Activated CD4-positive, CD25-positive, alpha-beta regulatory T cell treated with anti-CD3 and anti-CD28 coated beads, Interleukin-2, amount 50 U/mL, for 72 hours (primary cell): ENCODE data around the gene SLC24A1.

Experiments used
- DNase-seq: peaks from one replicate; pipeline ENCODE4 v3.0.0; 2021

SLC24A1 gene

DNA sequence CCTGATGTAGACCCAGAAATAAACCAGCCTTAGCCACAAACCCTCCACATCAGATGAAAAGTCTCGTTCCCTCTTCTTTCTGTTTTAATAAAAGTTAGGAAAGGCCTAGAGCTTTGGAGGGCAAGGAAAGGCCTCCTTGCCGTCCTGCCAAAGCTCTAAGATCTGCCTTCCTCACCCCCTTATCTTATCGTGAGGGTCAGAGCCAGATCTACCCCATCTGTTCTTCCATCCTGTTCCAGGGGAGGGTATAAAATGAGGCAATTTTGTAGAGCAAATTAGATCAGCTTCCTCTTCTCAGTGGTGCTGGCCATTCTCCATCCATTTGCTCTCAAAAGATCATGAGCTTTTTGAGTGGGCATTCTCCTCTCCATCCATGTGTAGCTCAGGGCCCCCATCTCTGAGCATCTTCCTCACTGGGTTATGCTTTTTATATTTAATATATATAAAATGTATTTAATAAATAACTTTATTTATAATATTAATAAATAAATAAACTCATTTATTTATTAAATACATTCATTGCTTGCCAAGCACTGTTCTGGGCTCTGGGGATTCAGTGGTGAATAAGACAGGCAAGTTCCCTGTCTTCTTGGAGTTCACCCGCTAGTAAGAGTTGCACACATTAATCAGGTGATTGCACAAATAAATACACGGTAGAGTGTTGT lies 2.0 kb upstream of the SLC24A1 start:
- DNase-seq, result no peak

GRCh38 chr15:65620833-65621232 lies 905 bp upstream of the SLC24A1 start:
- DNase-seq, result no peak

GRCh38 chr15:65623103-65623502 lies 1.4 kb downstream of the SLC24A1 start:
- DNase-seq, result no peak

DNA sequence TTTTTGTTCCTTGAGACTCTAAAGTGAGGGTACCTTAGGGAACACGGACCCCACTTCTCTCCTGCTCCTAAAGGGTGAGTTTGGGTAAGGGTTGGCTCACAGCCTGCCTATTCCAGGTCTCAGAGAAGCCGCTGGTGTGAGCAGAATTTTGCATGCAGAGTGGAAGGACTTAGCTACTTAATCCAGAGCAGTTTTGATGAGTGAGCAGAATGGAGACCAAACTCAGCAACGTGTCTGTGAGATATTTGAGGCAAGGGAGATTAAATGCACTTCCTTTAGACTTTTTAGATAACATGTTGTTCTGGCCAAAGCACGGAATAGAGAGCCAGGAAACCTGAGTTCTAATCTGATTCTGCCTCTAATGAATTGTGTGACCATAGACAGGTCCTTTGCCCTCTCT lies 5.1 kb downstream of the SLC24A1 start:
- no peak for DNase-seq

- no peak for DNase-seq
Measured at GRCh38 chr15:65629548-65629947, 7.8 kb downstream of the SLC24A1 start.

DNA sequence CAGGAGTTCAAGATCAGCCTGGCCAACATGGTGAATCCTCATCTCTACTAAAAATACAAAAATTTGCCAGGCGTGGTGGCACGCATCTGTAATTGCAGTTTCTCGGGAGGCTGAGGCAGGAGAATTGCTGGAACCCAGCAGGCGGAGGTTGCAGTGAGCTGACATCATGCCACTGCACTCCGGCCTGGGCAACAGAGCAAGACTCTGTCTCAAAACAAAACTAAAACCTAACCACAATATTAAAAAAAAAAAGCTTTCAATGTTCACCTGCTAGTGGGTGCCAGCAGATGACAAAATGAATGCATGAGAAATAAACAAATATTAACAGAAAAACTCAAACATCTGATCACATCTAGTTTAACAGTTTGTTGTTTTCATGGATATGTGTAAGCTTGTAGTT lies 9.0 kb downstream of the SLC24A1 start:
- DNase-seq, result no peak

DNA sequence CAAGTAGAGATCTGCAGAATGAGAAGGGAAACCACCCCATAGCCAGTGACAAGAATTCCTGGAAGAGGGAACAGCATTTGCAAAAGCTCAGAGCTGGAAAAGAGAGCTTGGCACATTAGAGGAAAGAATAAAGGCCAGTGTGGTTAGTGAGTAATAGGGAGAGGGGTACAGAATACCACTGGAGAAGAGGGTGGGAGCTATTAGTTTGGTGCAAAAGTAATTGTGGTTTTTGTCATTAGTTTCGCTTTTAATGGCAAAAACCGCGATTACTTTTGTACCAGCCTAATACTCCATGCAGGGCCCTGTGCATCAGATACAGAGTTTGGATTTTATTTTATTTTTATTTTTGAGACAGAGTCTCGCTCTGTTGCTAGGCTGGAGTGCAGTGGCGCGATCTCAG lies 9.8 kb downstream of the SLC24A1 start:
- no peak for DNase-seq

GRCh38 chr15:65632780-65633375 lies 11.1 kb downstream of the SLC24A1 start:
- no peak for DNase-seq

- no peak for DNase-seq
Measured at GRCh38 chr15:65633752-65634151, 12.0 kb downstream of the SLC24A1 start.

- DNase-seq, result no peak
Measured at GRCh38 chr15:65634356-65634755, 12.6 kb downstream of the SLC24A1 start.

GRCh38 chr15:65638109-65638508 lies 16.4 kb downstream of the SLC24A1 start:
- DNase-seq, result no peak

DNA sequence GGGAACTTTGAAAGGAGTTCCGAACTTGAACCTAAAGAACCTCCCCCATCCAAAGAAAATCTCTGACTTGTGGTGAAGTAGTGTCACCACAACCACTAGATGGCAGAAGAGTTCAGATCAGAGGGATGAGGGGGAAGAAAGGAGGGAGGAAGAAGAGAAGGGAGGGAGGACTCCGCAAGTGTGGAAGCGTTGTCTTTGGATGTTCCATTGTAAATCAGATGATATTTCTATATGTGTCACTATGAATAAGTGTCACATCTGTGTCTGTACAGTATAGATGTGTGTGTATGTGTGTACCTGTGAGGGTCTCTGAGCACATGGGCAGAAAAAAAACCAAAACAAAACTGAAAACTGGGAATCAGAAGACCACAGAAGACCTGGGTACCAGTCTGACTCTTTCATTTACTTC lies 16.9 kb downstream of the SLC24A1 start:
- no peak for DNase-seq

- DNase-seq, result no peak
Measured at GRCh38 chr15:65639509-65639908, 17.8 kb downstream of the SLC24A1 start.

- no peak for DNase-seq
Measured at GRCh38 chr15:65641768-65642475, 20.2 kb downstream of the SLC24A1 start.

GRCh38 chr15:65642594-65642993 lies 20.9 kb downstream of the SLC24A1 start:
- DNase-seq, result no peak

DNA sequence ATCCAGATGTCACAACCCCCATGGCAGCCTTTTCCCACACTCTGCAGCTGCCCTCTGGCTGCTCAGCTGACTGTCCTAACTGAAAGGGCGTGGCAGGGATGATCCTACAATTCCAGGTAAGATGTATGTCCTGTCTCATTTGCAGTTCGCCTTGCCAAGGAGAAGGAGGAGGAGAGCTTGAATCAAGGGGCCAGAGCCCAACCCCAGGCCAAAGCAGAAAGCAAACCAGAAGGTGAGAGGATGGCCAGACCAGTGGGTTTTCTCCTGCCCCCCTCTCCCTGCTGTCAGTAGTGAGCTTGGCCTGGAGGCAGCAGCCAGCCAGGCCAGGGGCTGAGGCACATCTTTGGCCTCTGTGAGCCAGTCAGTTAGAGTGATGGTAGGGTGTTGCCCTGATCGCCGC lies 22.5 kb downstream of the SLC24A1 start:
- DNase-seq, result no peak

- no peak for DNase-seq
Measured at GRCh38 chr15:65645392-65645791, 23.7 kb downstream of the SLC24A1 start.

DNA sequence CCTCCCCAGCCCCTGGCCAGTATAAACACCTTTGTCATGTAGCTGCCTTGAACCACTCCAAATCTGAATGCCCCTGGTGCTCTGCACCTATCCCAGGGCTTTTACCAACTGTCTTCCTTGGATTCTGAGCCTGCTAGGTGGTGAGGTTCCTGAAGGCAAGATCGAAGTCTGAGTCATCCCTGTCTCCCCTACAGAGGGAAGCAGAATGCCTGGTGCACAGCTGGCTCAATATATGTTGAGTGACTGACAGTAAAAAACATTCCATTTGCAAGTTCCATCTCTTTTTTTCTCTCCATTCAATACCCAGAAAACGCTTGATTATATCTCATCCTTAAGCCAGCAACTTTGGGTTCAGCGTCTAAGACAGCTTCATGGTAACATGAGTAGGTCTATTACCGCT lies 24.7 kb downstream of the SLC24A1 start:
- DNase-seq, result no peak

DNA sequence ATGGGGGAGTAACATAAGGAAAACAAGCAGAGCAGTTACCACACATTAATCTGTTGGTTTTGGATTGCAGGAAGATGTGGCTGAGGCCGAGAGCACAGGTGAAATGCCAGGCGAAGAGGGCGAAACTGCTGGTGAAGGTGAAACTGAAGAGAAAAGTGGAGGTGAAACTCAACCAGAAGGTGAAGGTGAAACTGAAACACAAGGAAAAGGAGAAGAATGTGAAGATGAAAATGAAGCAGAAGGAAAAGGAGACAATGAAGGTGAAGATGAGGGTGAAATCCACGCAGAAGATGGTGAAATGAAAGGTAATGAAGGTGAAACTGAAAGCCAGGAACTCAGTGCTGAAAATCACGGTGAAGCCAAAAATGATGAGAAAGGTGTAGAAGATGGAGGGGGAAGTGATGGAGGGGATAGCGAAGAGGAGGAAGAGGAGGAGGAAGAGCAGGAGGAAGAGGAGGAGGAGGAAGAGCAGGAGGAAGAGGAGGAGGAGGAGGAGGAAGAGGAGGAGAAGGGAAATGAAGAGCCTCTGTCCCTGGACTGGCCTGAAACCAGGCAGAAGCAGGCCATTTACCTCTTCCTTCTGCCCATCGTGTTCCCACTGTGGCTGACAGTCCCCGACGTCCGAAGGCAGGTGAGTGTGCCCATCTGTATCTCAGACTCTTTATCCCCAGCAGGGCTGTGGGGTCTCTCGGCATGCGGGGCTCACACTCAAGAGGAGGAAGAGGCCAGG lies 28.7 kb downstream of the SLC24A1 start:
- no peak for DNase-seq

DNA sequence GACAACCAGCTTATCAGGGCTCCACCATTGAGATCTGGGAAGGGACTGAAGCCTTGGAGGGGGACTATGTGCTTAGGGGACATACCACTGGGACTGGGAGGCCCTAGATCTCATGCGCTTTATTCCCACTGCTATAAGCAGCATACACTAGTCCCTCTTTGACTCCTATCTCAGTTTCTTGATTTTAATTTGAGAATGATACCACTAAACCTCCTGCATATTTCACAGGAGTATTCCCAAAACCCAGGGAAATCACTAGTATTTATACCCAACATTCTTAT lies 29.2 kb downstream of the SLC24A1 start:
- no peak for DNase-seq

DNA sequence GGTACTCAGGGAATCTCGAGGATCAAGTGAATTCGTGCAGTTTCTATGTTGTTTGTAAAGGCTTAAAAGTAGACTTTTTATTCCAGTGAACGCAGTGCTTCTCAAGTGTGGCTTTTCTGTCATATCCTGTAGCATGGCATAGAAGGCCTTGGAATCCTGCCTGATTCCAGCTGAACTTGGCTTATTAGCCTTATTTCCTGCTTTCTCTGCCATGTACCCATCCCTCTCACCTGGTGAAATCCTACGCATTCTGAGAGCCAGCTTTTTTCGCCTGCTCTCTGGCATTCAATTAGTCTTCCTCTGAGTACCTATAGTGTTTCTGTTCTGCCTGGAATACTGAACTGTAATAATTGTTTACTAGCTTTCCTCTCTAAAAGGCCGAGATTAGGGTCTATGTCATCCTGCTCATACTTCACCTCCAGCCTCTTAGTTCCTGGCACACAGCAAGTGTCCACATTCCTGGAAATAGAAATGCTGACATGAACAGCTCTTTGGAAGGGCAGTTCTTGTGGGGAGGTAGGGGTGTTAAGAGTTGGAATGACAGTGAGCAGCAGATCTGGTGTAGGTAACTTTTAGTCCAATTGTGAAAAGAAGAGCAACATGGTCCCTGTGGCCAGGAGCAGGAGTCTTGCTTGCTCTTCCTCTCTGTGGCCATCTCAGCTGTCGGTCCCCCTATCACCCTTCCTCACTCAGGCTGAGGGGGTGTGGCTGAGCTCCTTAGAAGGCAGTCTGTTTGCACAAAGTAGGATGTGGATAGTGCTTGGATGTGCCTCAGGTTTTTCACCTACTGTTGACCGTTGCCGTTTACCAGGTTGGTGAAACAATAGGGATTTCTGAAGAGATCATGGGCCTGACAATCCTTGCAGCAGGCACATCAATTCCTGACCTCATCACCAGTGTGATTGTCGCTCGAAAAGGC lies 30.4 kb downstream of the SLC24A1 start:
- DNase-seq, result no peak

DNA sequence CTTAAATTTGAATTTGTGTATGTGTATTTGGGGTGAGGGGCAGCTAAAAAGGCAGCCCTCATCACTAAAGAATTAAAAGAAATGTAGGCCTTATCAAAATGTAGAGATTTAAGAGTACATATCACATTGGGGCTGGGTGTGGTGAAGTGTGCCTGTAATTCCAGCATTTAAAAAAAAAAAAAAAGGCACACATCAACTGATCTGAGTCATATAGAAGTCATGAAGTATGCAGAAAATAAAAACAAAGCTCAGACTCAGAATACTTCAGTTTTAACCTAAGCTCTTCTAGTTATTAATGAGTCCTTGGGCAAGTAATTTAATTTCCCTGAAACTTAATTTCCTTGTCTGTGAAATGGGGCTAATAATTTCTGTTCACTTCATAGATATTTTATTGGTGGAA lies 31.6 kb downstream of the SLC24A1 start:
- DNase-seq, result no peak
